NCI-H2081 (cell line): Measurements from ENCODE around the gene TMEM161A.

Experiments
- DNase-seq, 2 experiments: peaks; one replicate each; lab custom pipeline; 2025; lab: John Stamatoyannopoulos, UW

The TMEM161A gene

GRCh38 chr19:19096641-19097627 is 41.3 kb downstream of the TMEM161A start:
- no peak for DNase-seq

- no peak for DNase-seq
Observed at GRCh38 chr19:19095691-19096090, 42.6 kb downstream of the TMEM161A start.

GRCh38 chr19:19094513-19094912 is 43.8 kb downstream of the TMEM161A start:
- no peak for DNase-seq

- no peak for DNase-seq
Observed at GRCh38 chr19:19087676-19088075, 50.6 kb downstream of the TMEM161A start.

GRCh38 chr19:19083413-19084178 is 54.7 kb downstream of the TMEM161A start:
- DNase-seq, result no peak

GRCh38 chr19:19081642-19082151 is 56.6 kb downstream of the TMEM161A start:
- DNase-seq, result no peak

- DNase-seq, result no peak
Observed at GRCh38 chr19:19079571-19079970, 58.7 kb downstream of the TMEM161A start.

GRCh38 chr19:19078801-19079200 is 59.5 kb downstream of the TMEM161A start:
- no peak for DNase-seq

GRCh38 chr19:19077103-19077502 is 61.2 kb downstream of the TMEM161A start:
- peak; percentile 41 to 58 for DNase-seq

GRCh38 chr19:19076476-19076875 is 61.8 kb downstream of the TMEM161A start:
- DNase-seq, result no peak

- DNase-seq, result no peak
Observed at GRCh38 chr19:19075126-19075525, 63.2 kb downstream of the TMEM161A start.

- DNase-seq, result peak in 1 of 2 experiments; percentile 44
Observed at GRCh38 chr19:19074196-19074882, 63.9 kb downstream of the TMEM161A start.

- no peak for DNase-seq
Observed at GRCh38 chr19:19071897-19072296, 66.4 kb downstream of the TMEM161A start.
